Vagina (tissue), 2 donors: ENCODE data around the gene DMRT1.

Experiments used
- CTCF ChIP-seq, 3 experiments: fragments of 450-650 bp in 2 of 3; fragments of 200-600 bp in 1 of 3; sonication (generic) in 1 of 3; IDR thresholded peaks; one replicate each; pipeline ENCODE4 v1.5.1; 2017 to 2019; ENCODE audit warnings: antibody characterized with exemption in 3 of 3, mild to moderate bottlenecking in 2 of 3, moderate library complexity in 2 of 3
- POLR2A ChIP-seq, 2 donors: fragments of 450-650 bp; IDR thresholded peaks; one replicate each; pipeline ENCODE4 v1.6.1; 2017; ENCODE audit warnings: antibody characterized with exemption in 2 of 2, mild to moderate bottlenecking in 2 of 2, moderate library complexity in 2 of 2
- POLR2AphosphoS5 ChIP-seq, 2 donors: sonication (generic); formaldehyde crosslinking; IDR thresholded peaks; one replicate each; pipeline ENCODE4 v1.9.0; 2017; ENCODE audit warnings: antibody characterized with exemption in 2 of 2, mild to moderate bottlenecking in 2 of 2, low read depth in 1 of 2; ENCODE audit not compliant: insufficient read depth in 1 of 2

- TF ChIP-seq POLR2AphosphoS5 (IDR thresholded peaks at IDR 0.05; ENCODE audit: insufficient read depth in 1 of 2, low read depth in 1 of 2) (no peak), CTCF (IDR thresholded peaks at IDR 0.05) (no peak), POLR2A (IDR thresholded peaks at IDR 0.05) (no peak)
These were observed 161.2 kb downstream of the DMRT1 start for GRCh38 chr9:1002678-1003077.
